Mesenchymal stem cell (in vitro differentiated cells and primary cell): ENCODE results near the gene CPT1A.

ENCODE experiments used
- DNase-seq: peaks from one replicate; pipeline ENCODE4 v3.0.0-alpha.2; 2013
- H2AFZ ChIP-seq: one replicate; pipeline ENCODE4 v1.6.1; 2013; ENCODE audit warnings: low read depth, mild to moderate bottlenecking, control low read depth, inconsistent platforms, low read length, moderate library complexity
- H2AK5ac ChIP-seq: 2 replicates; pipeline ENCODE4 v1.6.1; 2013; ENCODE audit warnings: low read length, moderate library complexity, mild to moderate bottlenecking, inconsistent platforms; ENCODE audit not compliant: severe bottlenecking
- H2BK120ac ChIP-seq: one replicate; pipeline ENCODE4 v1.6.1; 2013; ENCODE audit warnings: low read depth, mild to moderate bottlenecking, inconsistent platforms, low read length, moderate library complexity
- H2BK12ac ChIP-seq, 2 experiments: one replicate each; pipeline ENCODE4 v1.6.1; 2013; ENCODE audit warnings: inconsistent platforms in 2 of 2, low read length in 2 of 2, mild to moderate bottlenecking in 2 of 2, moderate library complexity in 2 of 2, control low read depth in 1 of 2
- H2BK15ac ChIP-seq: one replicate; pipeline ENCODE4 v1.6.1; 2013; ENCODE audit warnings: mild to moderate bottlenecking, low read depth, inconsistent platforms; ENCODE audit not compliant: poor library complexity, severe bottlenecking
- H2BK5ac ChIP-seq: 2 replicates; pipeline ENCODE4 v1.6.1; 2013; ENCODE audit warnings: low read depth, mild to moderate bottlenecking, low read length, control low read depth, inconsistent platforms; ENCODE audit not compliant: poor library complexity, severe bottlenecking
- H3K14ac ChIP-seq, 2 experiments: one replicate each; pipeline ENCODE4 v1.6.1; 2013; ENCODE audit warnings: inconsistent platforms in 2 of 2, low read length in 2 of 2, control low read depth in 1 of 2, mild to moderate bottlenecking in 1 of 2, moderate library complexity in 1 of 2
- H3K18ac ChIP-seq, 2 experiments: one replicate each; pipeline ENCODE4 v1.6.1; 2013; ENCODE audit warnings: inconsistent platforms in 2 of 2, low read length in 2 of 2, control low read depth in 1 of 2, low read depth in 1 of 2, mild to moderate bottlenecking in 1 of 2
- H3K23ac ChIP-seq, 2 experiments: one replicate each; pipeline ENCODE4 v1.6.1; 2013; ENCODE audit warnings: inconsistent platforms in 2 of 2, low read length in 2 of 2, mild to moderate bottlenecking in 2 of 2, moderate library complexity in 2 of 2, control low read depth in 1 of 2
- H3K27ac ChIP-seq: 2 replicates; pipeline ENCODE4 v1.5.1; 2013; ENCODE audit warnings: mild to moderate bottlenecking, moderate library complexity, low read length, control low read depth, inconsistent platforms; ENCODE audit not compliant: poor library complexity, severe bottlenecking
- H3K27me3 ChIP-seq, 2 experiments: 2 replicates each; pipeline versions ENCODE4 v1.6.1 to v1.7.0; 2013; ENCODE audit warnings: low read length in 2 of 2, mild to moderate bottlenecking in 2 of 2, moderate library complexity in 2 of 2, control low read depth in 1 of 2, inconsistent platforms in 1 of 2; ENCODE audit not compliant: control insufficient read depth in 1 of 2, insufficient read depth in 1 of 2
- H3K36me3 ChIP-seq, 2 experiments: 2 replicates each; pipeline versions ENCODE4 v1.6.1 to v1.7.0; 2013; ENCODE audit warnings: low read length in 2 of 2, control low read depth in 1 of 2, inconsistent platforms in 1 of 2, low read depth in 1 of 2, mild to moderate bottlenecking in 1 of 2; ENCODE audit not compliant: insufficient read depth in 2 of 2, control insufficient read depth in 1 of 2
- H3K4ac ChIP-seq, 2 experiments: one replicate each; pipeline ENCODE4 v1.6.1; 2013; ENCODE audit warnings: inconsistent platforms in 2 of 2, low read length in 2 of 2, mild to moderate bottlenecking in 2 of 2, moderate library complexity in 2 of 2, control low read depth in 1 of 2, low read depth in 1 of 2
- H3K4me1 ChIP-seq: 2 replicates; pipeline ENCODE4 v1.6.1; 2013; ENCODE audit warnings: low read depth, low read length, control low read depth; ENCODE audit not compliant: control insufficient read depth, insufficient read depth
- H3K4me2 ChIP-seq: 2 replicates; pipeline ENCODE4 v1.6.1; 2013; ENCODE audit warnings: low read length, mild to moderate bottlenecking, inconsistent platforms; ENCODE audit not compliant: poor library complexity, severe bottlenecking
- H3K4me3 ChIP-seq, 2 experiments: 2 replicates each; pipeline versions ENCODE4 v1.5.1 to v1.7.0; 2013; ENCODE audit warnings: low read length in 2 of 2, mild to moderate bottlenecking in 2 of 2, control low read depth in 1 of 2, low read depth in 1 of 2; ENCODE audit not compliant: insufficient read depth in 1 of 2
- H3K79me1 ChIP-seq: replicated peaks from 2 replicates; pipeline ENCODE4 v1.6.1; 2013; ENCODE audit warnings: mild to moderate bottlenecking, control low read depth, low read length, inconsistent platforms; ENCODE audit not compliant: poor library complexity, severe bottlenecking
- H3K9ac ChIP-seq: 2 replicates; pipeline ENCODE4 v1.7.0; 2013; ENCODE audit warnings: mild to moderate bottlenecking, low read length, moderate library complexity
- H3K9me3 ChIP-seq: 2 replicates; pipeline ENCODE4 v1.7.0; 2013; ENCODE audit warnings: mild to moderate bottlenecking, low read length; ENCODE audit not compliant: control insufficient read depth
- H4K8ac ChIP-seq: one replicate; pipeline ENCODE4 v1.6.1; 2013; ENCODE audit warnings: inconsistent platforms, mild to moderate bottlenecking, low read length, moderate library complexity
- H4K91ac ChIP-seq: one replicate; pipeline ENCODE4 v1.6.1; 2013; ENCODE audit warnings: mild to moderate bottlenecking, low read length, inconsistent platforms
- WGBS: methylation state at CpG from one replicate; pipeline ENCODE4 v1.1.7; 2013; ENCODE audit warnings: mixed read lengths; 5-methylcytosine and 5-hydroxymethylcytosine counted together

The CPT1A gene

GRCh38 chr11:68826726-68827125, 15.0 kb downstream of the CPT1A start:
- no peak overlapping the region for H3K9ac ChIP-seq
- H2BK12ac ChIP-seq: no peak overlapping the region
- no peak overlapping the region for H3K27ac ChIP-seq
- no peak for DNase-seq
- H3K79me1 ChIP-seq: peaks cover 47% of the 10 kb centered on the region
- no peak overlapping the region for H3K14ac ChIP-seq
- no peaks in the 10 kb centered on the region for H3K27me3 ChIP-seq
- H4K91ac ChIP-seq: no peak overlapping the region
- no peak overlapping the region for H3K4me3 ChIP-seq
- 92% methylated on average over 9 of the region's 9 CpGs for WGBS
- no peak overlapping the region for H2BK15ac ChIP-seq
- H3K4ac ChIP-seq: no peak overlapping the region
- peaks cover 15 to 17% of the 10 kb centered on the region in 2 experiments for H3K36me3 ChIP-seq
- no peaks in the 10 kb centered on the region for H3K9me3 ChIP-seq
- no peak overlapping the region for H2BK5ac ChIP-seq
- H3K4me1 ChIP-seq: peaks cover 7% of the 10 kb centered on the region
- no peak overlapping the region for H3K4me2 ChIP-seq
- no peak overlapping the region for H4K8ac ChIP-seq
- no peak overlapping the region for H3K23ac ChIP-seq
- H2BK120ac ChIP-seq: no peak overlapping the region
- H2AFZ ChIP-seq: no peak overlapping the region
- no peak overlapping the region for H3K18ac ChIP-seq
- no peak overlapping the region for H2AK5ac ChIP-seq

- no peak overlapping the region for H3K4me2 ChIP-seq
- 76% methylated on average over 6 of the region's 7 CpGs for WGBS
- H2AFZ ChIP-seq: no peak overlapping the region
- H3K23ac ChIP-seq: peak overlapping the region in 1 of 2 experiments; percentile 37
- no peak overlapping the region for H3K14ac ChIP-seq
- H3K79me1 ChIP-seq: peaks cover 47% of the 10 kb centered on the region
- H3K18ac ChIP-seq: no peak overlapping the region
- no peak for DNase-seq
- H3K9me3 ChIP-seq: no peaks in the 10 kb centered on the region
- no peak overlapping the region for H2AK5ac ChIP-seq
- H3K4me1 ChIP-seq: peaks cover 7% of the 10 kb centered on the region
- no peak overlapping the region for H3K4me3 ChIP-seq
- H2BK12ac ChIP-seq: no peak overlapping the region
- no peak overlapping the region for H3K9ac ChIP-seq
- H3K27me3 ChIP-seq: no peaks in the 10 kb centered on the region
- H2BK120ac ChIP-seq: no peak overlapping the region
- no peak overlapping the region for H4K8ac ChIP-seq
- no peak overlapping the region for H2BK5ac ChIP-seq
- H4K91ac ChIP-seq: no peak overlapping the region
- H3K4ac ChIP-seq: no peak overlapping the region
- H3K27ac ChIP-seq: no peak overlapping the region
- H3K36me3 ChIP-seq: peaks cover 13 to 17% of the 10 kb centered on the region in 2 experiments
- no peak overlapping the region for H2BK15ac ChIP-seq
Observed at GRCh38 chr11:68825571-68825970, 16.1 kb downstream of the CPT1A start.

- Histone ChIP-seq H2BK120ac (no peak overlapping the region), H3K4ac (no peak overlapping the region), H3K18ac (no peak overlapping the region), H3K27me3 (no peaks in the 10 kb centered on the region), H3K23ac (no peak overlapping the region), H2BK5ac (no peak overlapping the region), H3K9me3 (no peaks in the 10 kb centered on the region), H2BK15ac (no peak overlapping the region), H2AFZ (no peak overlapping the region), H3K79me1 (peaks cover 24% of the 10 kb centered on the region), H3K36me3 (peaks cover 0 to 4% of the 10 kb centered on the region in 2 experiments), H3K14ac (no peak overlapping the region), H3K4me2 (no peak overlapping the region), H3K4me1 (peaks cover 4% of the 10 kb centered on the region), H3K4me3 (no peak overlapping the region), H2BK12ac (no peak overlapping the region), H3K27ac (no peak overlapping the region), H2AK5ac (no peak overlapping the region), H4K91ac (no peak overlapping the region), H4K8ac (no peak overlapping the region), H3K9ac (no peak overlapping the region)
- no peak for DNase-seq
- WGBS: 93% methylated on average over 3 of the region's 5 CpGs
Observed at GRCh38 chr11:68822546-68822945, 19.2 kb downstream of the CPT1A start.

- H3K4me2 ChIP-seq: no peak overlapping the region
- H3K18ac ChIP-seq: no peak overlapping the region
- H3K79me1 ChIP-seq: peaks cover 24% of the 10 kb centered on the region
- no peak overlapping the region for H2BK120ac ChIP-seq
- no peak overlapping the region for H4K8ac ChIP-seq
- peaks cover 3 to 4% of the 10 kb centered on the region in 2 experiments for H3K36me3 ChIP-seq
- no peak overlapping the region for H2BK15ac ChIP-seq
- 85% methylated on average over 4 of the region's 4 CpGs for whole genome bisulfite sequencing
- no peak overlapping the region for H4K91ac ChIP-seq
- H2AFZ ChIP-seq: no peak overlapping the region
- H3K4me3 ChIP-seq: no peak overlapping the region
- H3K4ac ChIP-seq: no peak overlapping the region
- H2BK5ac ChIP-seq: no peak overlapping the region
- H3K23ac ChIP-seq: no peak overlapping the region
- no peak overlapping the region for H3K14ac ChIP-seq
- H3K4me1 ChIP-seq: peaks cover 7% of the 10 kb centered on the region
- no peak for DNase-seq
- H2AK5ac ChIP-seq: no peak overlapping the region
- H2BK12ac ChIP-seq: no peak overlapping the region
- H3K27ac ChIP-seq: no peak overlapping the region
- H3K27me3 ChIP-seq: no peaks in the 10 kb centered on the region
- H3K9ac ChIP-seq: no peak overlapping the region
- H3K9me3 ChIP-seq: no peaks in the 10 kb centered on the region
Observed at GRCh38 chr11:68821670-68822069, 20.0 kb downstream of the CPT1A start.
